Measurements from ENCODE around the gene MDM4.

Gene MDM4

GRCh38 chr1:204491655-204492054 lies 24.6 kb upstream of the MDM4 start:
- in situ Hi-C loops (cut with MboI; ENCODE audit: low pct_unique_long_range_greater_than_20kb, low sequenced_read_pairs, unreplicated experiment), result no loop called here

GRCh38 chr1:204493145-204493983 lies 22.8 kb upstream of the MDM4 start:
- no peak for DNase-seq (ENCODE audit: low spot score)
- in situ Hi-C loops (cut with MboI; ENCODE audit: low pct_unique_long_range_greater_than_20kb, low sequenced_read_pairs, unreplicated experiment), result no loop called here
- no peak for TF ChIP-seq CTCF (IDR thresholded peaks at IDR 0.05; ENCODE audit: extremely low read depth, insufficient read depth, missing control alignments)

More at GRCh38 chr1:204491655-204492054, 24.6 kb upstream of the MDM4 start:
- no peak for DNase-seq (ENCODE audit: low spot score)
- no peak for TF ChIP-seq CTCF (IDR thresholded peaks at IDR 0.05; ENCODE audit: extremely low read depth, insufficient read depth, missing control alignments)

GRCh38 chr1:204493984-204494280 lies 22.3 kb upstream of the MDM4 start:
- in situ Hi-C loops (cut with MboI; ENCODE audit: low pct_unique_long_range_greater_than_20kb, low sequenced_read_pairs, unreplicated experiment), result no loop called here
- DNase-seq (ENCODE audit: low spot score), result no peak
- TF ChIP-seq CTCF (IDR thresholded peaks at IDR 0.05; ENCODE audit: extremely low read depth, insufficient read depth, missing control alignments), result no peak

- peak; percentile 93 for DNase-seq (ENCODE audit: low spot score)
- in situ Hi-C loops (cut with MboI; ENCODE audit: low pct_unique_long_range_greater_than_20kb, low sequenced_read_pairs, unreplicated experiment), result no loop called here
- peak; percentile 54 for TF ChIP-seq CTCF (IDR thresholded peaks at IDR 0.05; ENCODE audit: extremely low read depth, insufficient read depth, missing control alignments)
Observed at GRCh38 chr1:204494281-204495077, 21.7 kb upstream of the MDM4 start, which contains the start of gene PIK3C2B. TSS of gene PIK3C2B (minus strand) at chr1:204494805. CDS start at chr1:204469802, 25,003 bp downstream.

GRCh38 chr1:204495078-204495753 lies 21.0 kb upstream of the MDM4 start:
- in situ Hi-C loops (cut with MboI; ENCODE audit: low pct_unique_long_range_greater_than_20kb, low sequenced_read_pairs, unreplicated experiment), result no loop called here
- DNase-seq (ENCODE audit: low spot score), result peak; percentile 75
- TF ChIP-seq CTCF (IDR thresholded peaks at IDR 0.05; ENCODE audit: extremely low read depth, insufficient read depth, missing control alignments), result no peak

- no peak for DNase-seq (ENCODE audit: low spot score)
- in situ Hi-C loops (cut with MboI; ENCODE audit: low pct_unique_long_range_greater_than_20kb, low sequenced_read_pairs, unreplicated experiment), result no loop called here
- TF ChIP-seq CTCF (IDR thresholded peaks at IDR 0.05; ENCODE audit: extremely low read depth, insufficient read depth, missing control alignments), result no peak
Observed at GRCh38 chr1:204495777-204496176, 20.4 kb upstream of the MDM4 start.

Data from GM13977 (cell line).